Measurements from ENCODE around the gene OVAAL.

GRCh38 chr1:180530501-180530900, 28.3 kb upstream of the OVAAL start:
- TF ChIP-seq CTCF (IDR thresholded peaks at IDR 0.05; ENCODE audit: insufficient read depth, low read length, poor library complexity, severe bottlenecking) (no peak), EZH2phosphoT487 (conservative IDR thresholded peaks at IDR 0.05; ENCODE audit: low read length) (no peak)

All from SU-DHL-6 (cell line).